Measurements from ENCODE around the gene ADAM17.

DNA sequence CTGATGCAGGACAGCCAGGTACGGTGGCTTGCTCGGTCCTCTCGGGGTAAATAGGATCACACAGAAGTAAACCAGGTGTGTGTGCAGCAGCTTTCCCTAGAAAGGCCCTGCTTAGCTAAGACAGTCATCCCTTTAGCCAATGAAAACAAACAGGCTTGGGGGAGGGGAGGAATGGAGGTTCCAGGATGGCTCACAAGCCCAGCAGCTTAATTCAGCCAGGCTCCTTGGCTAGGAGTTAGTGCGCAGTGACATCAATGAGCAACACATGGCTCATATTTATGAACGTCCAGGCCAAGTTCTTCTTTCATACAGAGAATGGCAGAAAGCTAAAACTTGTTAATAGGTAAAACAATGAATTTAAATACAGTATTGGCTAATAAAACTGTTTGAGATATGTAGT is 71.1 kb downstream of the ADAM17 start:
- TF ChIP-seq, protein P1, sequence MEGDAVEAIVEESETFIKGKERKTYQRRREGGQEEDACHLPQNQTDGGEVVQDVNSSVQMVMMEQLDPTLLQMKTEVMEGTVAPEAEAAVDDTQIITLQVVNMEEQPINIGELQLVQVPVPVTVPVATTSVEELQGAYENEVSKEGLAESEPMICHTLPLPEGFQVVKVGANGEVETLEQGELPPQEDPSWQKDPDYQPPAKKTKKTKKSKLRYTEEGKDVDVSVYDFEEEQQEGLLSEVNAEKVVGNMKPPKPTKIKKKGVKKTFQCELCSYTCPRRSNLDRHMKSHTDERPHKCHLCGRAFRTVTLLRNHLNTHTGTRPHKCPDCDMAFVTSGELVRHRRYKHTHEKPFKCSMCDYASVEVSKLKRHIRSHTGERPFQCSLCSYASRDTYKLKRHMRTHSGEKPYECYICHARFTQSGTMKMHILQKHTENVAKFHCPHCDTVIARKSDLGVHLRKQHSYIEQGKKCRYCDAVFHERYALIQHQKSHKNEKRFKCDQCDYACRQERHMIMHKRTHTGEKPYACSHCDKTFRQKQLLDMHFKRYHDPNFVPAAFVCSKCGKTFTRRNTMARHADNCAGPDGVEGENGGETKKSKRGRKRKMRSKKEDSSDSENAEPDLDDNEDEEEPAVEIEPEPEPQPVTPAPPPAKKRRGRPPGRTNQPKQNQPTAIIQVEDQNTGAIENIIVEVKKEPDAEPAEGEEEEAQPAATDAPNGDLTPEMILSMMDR (IDR thresholded peaks at IDR 0.05) = no peak
- TF ChIP-seq POLR2A (IDR thresholded peaks at IDR 0.05; ENCODE audit: low read depth) = no peak

Measured in esophagus muscularis mucosa (tissue), 3 donors.